Panc1 (cell line): Measurements from ENCODE around the gene ASAP2. TPM values are rescaled to one million over a fixed set of nuclear protein-coding genes. Genes with fewer than 3 reads are reported as not detected.
"Not testable (repeated sequence)": the region's sequence is repeated elsewhere in the genome, so short reads cannot be mapped to it uniquely, and the experiment has no call there.

Source experiments
- ATAC-seq: fragments of 200-7000 bp; cut with Tn5 transposase; 2 replicates; pipeline ENCODE4 v1.9.1; 2020; ENCODE audit warnings: mild to moderate bottlenecking, moderate library complexity
- BruUV-seq: library from RNA; stranded (reverse); fragments of 400-500 nt; replicated peaks from 2 replicates; lab custom pipeline; 2021; lab: Mats Ljungman, UMichigan
- CTCF ChIA-PET: fragments of 300-600 bp; sonication (Branson Sonifier 250); formaldehyde crosslinking; loops from one replicate; lab custom pipeline; 2022; ENCODE audit warnings: antibody characterized with exemption; lab: Charles Lee
- POLR2A ChIA-PET: fragments of 300-600 bp; sonication (Branson Sonifier 250); formaldehyde crosslinking; loops from one replicate; lab custom pipeline; 2022; ENCODE audit warnings: antibody characterized with exemption; lab: Charles Lee
- DNase-seq: peaks from one replicate; pipeline ENCODE4 v3.0.0-alpha.2; 2010; ENCODE audit warnings: low read depth, low spot score
- H3K27ac ChIP-seq: 2 replicates; pipeline ENCODE4 v1.5.1; 2011; ENCODE audit warnings: mild to moderate bottlenecking, low read length, inconsistent platforms
- H3K27me3 ChIP-seq: fragments of 200-500 bp; sonication (Bioruptor generic); 2 replicates; pipeline ENCODE4 v1.6.0; 2014; ENCODE audit warnings: low read length, inconsistent platforms; ENCODE audit not compliant: control insufficient read depth, insufficient read depth
- H3K36me3 ChIP-seq: fragments of 200-500 bp; sonication (Bioruptor generic); 2 replicates; pipeline ENCODE4 v1.5.1; 2014; ENCODE audit warnings: inconsistent platforms, mild to moderate bottlenecking, low read length, moderate library complexity; ENCODE audit not compliant: control insufficient read depth, insufficient read depth
- H3K4me1 ChIP-seq: 2 replicates; pipeline ENCODE4 v1.5.1; 2011; ENCODE audit warnings: inconsistent platforms, mild to moderate bottlenecking, low read length, moderate library complexity; ENCODE audit not compliant: control insufficient read depth, insufficient read depth
- H3K4me3 ChIP-seq, 2 experiments: 2 replicates each; pipeline ENCODE4 v1.5.1; 2011 to 2012; ENCODE audit warnings: low read depth in 2 of 2, low read length in 2 of 2, mild to moderate bottlenecking in 2 of 2, inconsistent platforms in 1 of 2, moderate library complexity in 1 of 2
- H3K9me3 ChIP-seq: fragments of 200-500 bp; sonication (Bioruptor generic); 2 replicates; pipeline ENCODE4 v1.5.1; 2014; ENCODE audit warnings: low read depth, mild to moderate bottlenecking, inconsistent platforms, low read length, moderate library complexity; ENCODE audit not compliant: control insufficient read depth, insufficient read depth
- CTCF ChIP-seq: fragments of 450-650 bp; IDR thresholded peaks from 2 replicates; pipeline ENCODE4 v1.5.1; 2017; ENCODE audit warnings: mild to moderate bottlenecking
- TCF7L2 ChIP-seq: IDR thresholded peaks from 2 replicates; pipeline ENCODE4 v1.6.1; 2011; ENCODE audit warnings: mild to moderate bottlenecking, low read depth, low read length, inconsistent platforms
- in situ Hi-C: cut with HindIII; loops from 2 replicates; pipeline ENCODE4 v1.10.0; 2016; ENCODE audit warnings: low sequenced_read_pairs, low pct_unique_long_range_greater_than_20kb
- intact Hi-C: fragments of 100-400 bp; cut with micrococcal nuclease; formaldehyde crosslinking; loops from one replicate; pipeline ENCODE4 v1.10.0; 2022; ENCODE audit not compliant: unreplicated experiment
- total RNA-seq: library from RNA; stranded (reverse); gene quantifications from one replicate; pipeline ENCODE4 v1.2.1, GENCODE V29; 2021; ENCODE audit not compliant: unreplicated experiment

Gene ASAP2
- total RNA-seq, 1 experiment from 2014 or later: 107 TPM

- CTCF ChIA-PET: no interaction called here
- DNase-seq: no peak
Observed at GRCh38 chr2:9214873-9215272, 8.3 kb downstream of the ASAP2 start.

GRCh38 chr2:9215680-9216079 is 9.1 kb downstream of the ASAP2 start:
- Histone ChIP-seq H3K4me1 (peaks cover 83% of the 10 kb centered on the region), H3K36me3 (no peaks in the 10 kb centered on the region), H3K27ac (peak overlapping the region; percentile 60), H3K4me3 (no peak overlapping the region), H3K9me3 (no peaks in the 10 kb centered on the region), H3K27me3 (no peaks in the 10 kb centered on the region)
- no peak for TF ChIP-seq CTCF
- TF ChIP-seq TCF7L2: peak; percentile 28; the same call in 1 of the 2 replicates
- intact Hi-C loops (no loop called here), in situ Hi-C loops (no loop called here)
- BruUV-seq: no TSS peak
- ATAC-seq (no peak), DNase-seq (no peak)
- POLR2A ChIA-PET: interaction anchor here (0.7 to 1.1 kb wide), 3 partner anchors 19 to 72 kb away, joined by 3 to 5 read pairs (median 3); no protein-coding TSS in a partner anchor
- CTCF ChIA-PET: no interaction called here

More at GRCh38 chr2:9214873-9215272, 8.3 kb downstream of the ASAP2 start:
- Histone ChIP-seq H3K27me3 (no peaks in the 10 kb centered on the region), H3K4me1 (peaks cover 89% of the 10 kb centered on the region), H3K27ac (peak overlapping the region; percentile 83), H3K4me3 (no peak overlapping the region), H3K9me3 (no peaks in the 10 kb centered on the region), H3K36me3 (no peaks in the 10 kb centered on the region)
- ATAC-seq: 0 out of 2 replicates have a peak, but pooled peaks have one; percentile 18
- intact Hi-C loops: no loop called here
- in situ Hi-C loops: no loop called here
- no TSS peak for BruUV-seq
- TF ChIP-seq CTCF: no peak
- POLR2A ChIA-PET: interaction anchor here (0.6 kb wide), 1 partner anchor 8 kb away, joined by 3 read pairs; no protein-coding TSS in a partner anchor

GRCh38 chr2:9216143-9216542 is 9.5 kb downstream of the ASAP2 start:
- BruUV-seq, H3K9me3 ChIP-seq, intact Hi-C loops, ATAC-seq, H3K27me3 ChIP-seq, H3K36me3 ChIP-seq, DNase-seq, H3K4me3 ChIP-seq, CTCF ChIA-PET, in situ Hi-C loops: not testable (repeated sequence)
- POLR2A ChIA-PET: interaction anchor here (0.7 to 1.1 kb wide), 3 partner anchors 18 to 71 kb away, joined by 3 to 5 read pairs (median 3); no protein-coding TSS in a partner anchor
- peaks cover 82% of the 10 kb centered on the region for H3K4me1 ChIP-seq
- peak overlapping the region; percentile 60 for H3K27ac ChIP-seq
